Gastrocnemius medialis (tissue), 4 donors: Measurements from ENCODE around the gene DUSP6. TPM values are rescaled to one million over a fixed set of nuclear protein-coding genes. Genes with fewer than 3 reads are reported as not detected.
A peak's percentile ranks its signal among the peaks of the same experiment; 100 is the strongest.

Experiments used
- ATAC-seq, 2 donors: fragments of 150-250 bp; one replicate each; pipeline ENCODE4 v1.9.1; 2016
- DNase-seq, 2 donors: peaks; one replicate each; pipeline ENCODE4 v3.0.0-alpha.2; 2019
- H3K27ac ChIP-seq, 4 donors: fragments of 200-600 bp; sonication (generic); 1 replicate in 1 of 4; 2 replicates in 3 of 4; pipeline ENCODE4 v1.5.1; 2016 to 2018; ENCODE audit warnings: mild to moderate bottlenecking in 2 of 4, moderate library complexity in 1 of 4
- H3K27me3 ChIP-seq, 3 donors: fragments of 200-600 bp; sonication (generic) in 2 of 3; 1 replicate in 1 of 3; 2 replicates in 2 of 3; pipeline versions ENCODE4 v1.5.1 to v1.6.0; 2016 to 2019; ENCODE audit warnings: mild to moderate bottlenecking in 1 of 3, moderate library complexity in 1 of 3
- H3K36me3 ChIP-seq, 2 donors: fragments of 200-600 bp; sonication (generic) in 1 of 2; one replicate each; pipeline ENCODE4 v1.5.1; 2017 to 2018
- H3K4me1 ChIP-seq, 2 donors: fragments of 200-600 bp; sonication (generic) in 1 of 2; one replicate each; pipeline ENCODE4 v1.5.1; 2016 to 2017; ENCODE audit warnings: mild to moderate bottlenecking in 2 of 2
- H3K4me3 ChIP-seq, 4 donors: fragments of 200-600 bp; sonication (generic) in 3 of 4; 1 replicate in 1 of 4; 2 replicates in 3 of 4; pipeline ENCODE4 v1.5.1; 2016 to 2019; ENCODE audit warnings: mild to moderate bottlenecking in 2 of 4
- H3K9me3 ChIP-seq, 3 donors: fragments of 200-600 bp; sonication (generic) in 2 of 3; 1 replicate in 1 of 3; 2 replicates in 2 of 3; pipeline ENCODE4 v1.5.1; 2016 to 2019
- POLR2A ChIP-seq, 2 donors: fragments of 450-650 bp; IDR thresholded peaks; one replicate each; pipeline ENCODE4 v1.6.1; 2017; ENCODE audit warnings: antibody characterized with exemption in 2 of 2, mild to moderate bottlenecking in 2 of 2, moderate library complexity in 2 of 2
- in situ Hi-C, 4 donors: fragments of 200-750 bp; cut with MboI; loops; one replicate each; pipeline versions ENCODE4 v1.15.0 to v1.8.0; 2017; ENCODE audit warnings: low sequenced_read_pairs in 4 of 4
- intact Hi-C: fragments of 100-400 bp; cut with DNase I; formaldehyde crosslinking; loops from one replicate; pipeline ENCODE4 v1.15.1; 2023; ENCODE audit warnings: low total_unique reads
- total RNA-seq, 4 donors: library from RNA; depleted of rRNA; stranded (reverse); fragments of >200 nt; gene quantifications; one replicate each; pipeline versions ENCODE4 v1.1.0 to v1.2.3, GENCODE V29; 2016
- TF ChIP-seq, protein P1 (sequence below), 5 experiments: fragments of 450-650 bp in 3 of 5; fragments of 200-600 bp in 2 of 5; sonication (generic) in 2 of 5; IDR thresholded peaks in 4 of 5; conservative IDR thresholded peaks in 1 of 5; 1 replicate in 4 of 5; 2 replicates in 1 of 5; pipeline ENCODE4 v1.5.1; 2016 to 2019; ENCODE audit warnings: antibody characterized with exemption in 5 of 5, mild to moderate bottlenecking in 3 of 5, moderate library complexity in 3 of 5

The DUSP6 gene
- total RNA-seq, 4 donors from 2014 or later = 4.2 to 23.8 (median 12.1) TPM

DNA sequence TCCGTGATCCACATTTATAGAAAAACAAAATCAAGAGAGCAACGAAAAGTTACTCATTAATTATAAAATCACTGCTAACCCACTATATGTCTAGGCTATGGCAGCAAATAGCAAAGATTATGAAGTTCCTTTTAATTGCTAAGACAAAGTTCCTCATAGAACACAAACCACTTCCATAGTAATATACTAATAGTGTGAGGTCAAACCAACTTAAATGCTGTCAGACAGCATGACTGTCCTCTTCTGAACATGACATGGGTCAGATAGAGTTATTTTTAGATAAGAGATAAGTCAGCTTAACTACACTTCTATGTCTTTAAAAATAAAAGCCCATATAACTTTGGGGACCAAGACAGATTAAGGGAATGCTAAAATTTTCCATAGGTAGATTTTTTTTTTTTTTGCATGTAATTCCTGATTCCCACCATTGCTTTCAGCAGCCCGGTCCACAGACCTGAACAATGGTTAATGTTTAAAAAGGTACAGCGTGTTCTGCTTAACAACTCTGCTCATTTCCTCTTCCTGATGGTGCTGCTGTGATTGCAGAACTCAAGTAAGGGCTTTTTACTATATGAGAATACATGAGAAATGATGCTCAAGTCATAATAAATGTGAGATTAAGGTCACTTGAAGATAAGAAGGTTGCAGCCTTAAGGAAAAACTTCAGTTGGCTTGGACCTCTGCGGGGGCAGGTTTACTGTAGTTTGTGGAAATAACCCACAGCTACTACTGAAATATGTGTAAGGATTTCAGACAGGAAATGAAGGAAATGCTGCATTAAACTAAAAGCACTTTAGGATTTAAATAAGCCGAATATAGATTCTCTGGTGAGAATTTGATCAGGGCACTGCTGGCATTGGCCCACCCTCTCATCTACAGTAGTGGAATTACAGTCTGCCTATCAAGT lies 37.7 kb upstream of the DUSP6 start:
- ATAC-seq (peak; percentile 65 to 79), DNase-seq (no peak)
- intact Hi-C loops = no loop called here
- in situ Hi-C loops = loop anchor here in 1 of 4 donors (25.0 kb wide), 1 partner anchor 103 kb away; no protein-coding TSS in a partner anchor
- no peaks in the 10 kb centered on the region for H3K36me3 ChIP-seq
- no peaks in the 10 kb centered on the region for H3K27me3 ChIP-seq
- no peak overlapping the region for H3K4me3 ChIP-seq
- TF ChIP-seq, protein P1, sequence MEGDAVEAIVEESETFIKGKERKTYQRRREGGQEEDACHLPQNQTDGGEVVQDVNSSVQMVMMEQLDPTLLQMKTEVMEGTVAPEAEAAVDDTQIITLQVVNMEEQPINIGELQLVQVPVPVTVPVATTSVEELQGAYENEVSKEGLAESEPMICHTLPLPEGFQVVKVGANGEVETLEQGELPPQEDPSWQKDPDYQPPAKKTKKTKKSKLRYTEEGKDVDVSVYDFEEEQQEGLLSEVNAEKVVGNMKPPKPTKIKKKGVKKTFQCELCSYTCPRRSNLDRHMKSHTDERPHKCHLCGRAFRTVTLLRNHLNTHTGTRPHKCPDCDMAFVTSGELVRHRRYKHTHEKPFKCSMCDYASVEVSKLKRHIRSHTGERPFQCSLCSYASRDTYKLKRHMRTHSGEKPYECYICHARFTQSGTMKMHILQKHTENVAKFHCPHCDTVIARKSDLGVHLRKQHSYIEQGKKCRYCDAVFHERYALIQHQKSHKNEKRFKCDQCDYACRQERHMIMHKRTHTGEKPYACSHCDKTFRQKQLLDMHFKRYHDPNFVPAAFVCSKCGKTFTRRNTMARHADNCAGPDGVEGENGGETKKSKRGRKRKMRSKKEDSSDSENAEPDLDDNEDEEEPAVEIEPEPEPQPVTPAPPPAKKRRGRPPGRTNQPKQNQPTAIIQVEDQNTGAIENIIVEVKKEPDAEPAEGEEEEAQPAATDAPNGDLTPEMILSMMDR (IDR thresholded peaks at IDR 0.05 in 4 of 5, conservative IDR thresholded peaks at IDR 0.05 in 1 of 5) = no peak
- no peak for TF ChIP-seq POLR2A (IDR thresholded peaks at IDR 0.05)
- no peaks in the 10 kb centered on the region for H3K9me3 ChIP-seq
- peaks cover 0 to 17% of the 10 kb centered on the region in 2 donors for H3K4me1 ChIP-seq
- peak overlapping the region; percentile 8 to 63 (median 62) for H3K27ac ChIP-seq

DNA sequence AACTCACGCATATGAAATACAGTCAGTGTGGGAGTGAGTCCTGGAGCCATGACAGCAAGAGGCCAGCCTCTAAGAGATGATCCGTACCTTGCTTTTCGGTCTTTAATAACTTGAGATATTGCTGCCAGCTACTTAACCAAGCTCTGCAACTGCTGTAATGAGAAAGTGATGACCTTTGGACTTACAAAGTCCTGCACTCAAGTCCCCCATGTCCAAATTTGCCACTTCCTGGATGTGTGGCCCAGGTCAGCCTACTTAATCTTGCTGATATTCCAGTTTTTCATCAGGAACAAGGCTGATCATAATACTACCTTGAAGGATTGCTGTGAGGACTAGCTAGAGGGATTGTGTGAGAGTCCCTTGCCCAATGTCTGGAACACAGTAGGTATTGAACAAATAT lies 33.8 kb upstream of the DUSP6 start:
- Histone ChIP-seq H3K9me3 (no peaks in the 10 kb centered on the region), H3K36me3 (no peaks in the 10 kb centered on the region), H3K27me3 (no peaks in the 10 kb centered on the region), H3K4me1 (peaks cover 5 to 22% of the 10 kb centered on the region in 2 donors), H3K27ac (no peak overlapping the region), H3K4me3 (no peak overlapping the region)
- no peak for TF ChIP-seq POLR2A (IDR thresholded peaks at IDR 0.05)
- TF ChIP-seq, protein P1 (IDR thresholded peaks at IDR 0.05 in 4 of 5, conservative IDR thresholded peaks at IDR 0.05 in 1 of 5) = no peak
- ATAC-seq (no peak), DNase-seq (no peak)
- in situ Hi-C loops (loop anchor here in 1 of 4 donors (25.0 kb wide), 1 partner anchor 99 kb away; no protein-coding TSS in a partner anchor), intact Hi-C loops (no loop called here)

DNA sequence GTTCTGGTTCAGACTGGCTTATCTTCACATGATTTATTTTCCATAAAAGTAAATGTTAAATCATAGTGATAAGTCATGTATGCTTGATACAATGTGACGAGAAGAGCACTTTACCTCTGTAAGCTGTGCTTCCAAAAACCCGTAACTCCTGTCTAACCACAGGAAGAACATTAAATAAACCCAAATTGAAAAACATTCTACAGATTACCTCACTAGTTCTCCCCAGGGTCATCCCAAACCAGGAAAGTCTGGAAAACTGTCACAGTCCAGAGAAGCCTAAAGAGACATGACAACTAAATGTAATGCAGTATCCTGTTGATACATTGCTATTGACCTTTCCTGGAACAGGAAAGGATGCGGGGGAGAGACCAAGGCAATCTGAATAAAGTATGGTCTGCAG lies 32.5 kb upstream of the DUSP6 start:
- no peaks in the 10 kb centered on the region for H3K27me3 ChIP-seq
- intact Hi-C loops (no loop called here), in situ Hi-C loops (loop anchor here in 1 of 4 donors (25.0 kb wide), 1 partner anchor 98 kb away; no protein-coding TSS in a partner anchor)
- ATAC-seq (no peak), DNase-seq (no peak)
- H3K9me3 ChIP-seq = no peaks in the 10 kb centered on the region
- H3K27ac ChIP-seq = no peak overlapping the region
- TF ChIP-seq POLR2A (IDR thresholded peaks at IDR 0.05) = no peak
- TF ChIP-seq, protein P1 (IDR thresholded peaks at IDR 0.05 in 4 of 5, conservative IDR thresholded peaks at IDR 0.05 in 1 of 5) = no peak
- no peak overlapping the region for H3K4me3 ChIP-seq
- H3K4me1 ChIP-seq = peaks cover 5 to 11% of the 10 kb centered on the region in 2 donors
- H3K36me3 ChIP-seq = no peaks in the 10 kb centered on the region

DNA sequence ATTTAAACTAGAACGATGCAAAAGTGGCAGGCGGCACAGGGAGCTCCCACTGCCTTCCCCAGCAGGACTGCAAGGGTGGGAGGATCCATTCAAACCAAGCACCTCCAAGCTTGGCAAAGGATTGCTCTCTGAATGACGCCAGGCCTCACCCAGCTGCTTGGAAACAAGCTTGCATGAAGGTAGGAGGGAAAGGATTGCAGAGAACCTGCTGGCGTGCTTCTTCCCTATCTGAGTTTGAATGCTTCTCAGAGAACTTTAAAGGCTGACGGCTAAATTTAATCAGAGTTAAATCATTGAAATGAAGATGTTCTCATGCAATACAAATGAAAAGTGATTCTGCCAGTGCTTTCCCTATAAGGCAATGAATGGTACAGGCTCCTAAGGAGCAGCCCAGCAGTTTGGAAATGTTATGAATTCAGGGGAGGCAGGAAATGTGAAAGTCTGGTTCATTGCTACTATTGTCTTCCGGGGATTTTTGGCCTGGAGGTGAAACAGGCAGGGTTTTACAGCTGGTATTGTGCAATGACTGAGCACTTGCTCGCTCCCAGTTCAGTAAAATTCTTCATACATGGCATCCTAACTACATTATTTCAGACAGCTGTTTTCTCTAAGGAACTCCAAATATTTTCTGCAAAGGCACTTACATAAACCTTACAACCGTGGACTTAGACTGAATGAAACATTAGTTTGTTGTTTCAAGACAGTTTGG lies 31.9 kb upstream of the DUSP6 start:
- peaks cover 5% of the 10 kb centered on the region in 2 donors for H3K4me1 ChIP-seq
- peak overlapping the region in 1 of 4 donors; percentile 24 for H3K27ac ChIP-seq
- peak; percentile 66 to 71 for ATAC-seq
- no peak overlapping the region for H3K4me3 ChIP-seq
- no peak for TF ChIP-seq POLR2A (IDR thresholded peaks at IDR 0.05)
- TF ChIP-seq, protein P1 (IDR thresholded peaks at IDR 0.05 in 4 of 5, conservative IDR thresholded peaks at IDR 0.05 in 1 of 5) = no peak
- intact Hi-C loops (no loop called here), in situ Hi-C loops (loop anchor here in 1 of 4 donors (25.0 kb wide), 1 partner anchor 97 kb away; no protein-coding TSS in a partner anchor)
- no peaks in the 10 kb centered on the region for H3K27me3 ChIP-seq
- no peaks in the 10 kb centered on the region for H3K36me3 ChIP-seq
- H3K9me3 ChIP-seq = no peaks in the 10 kb centered on the region
- peak; percentile 23 to 26 for DNase-seq
